HG03097 (cell line): ENCODE data around the gene PDE11A.

Experiments
- ATAC-seq: cut with Tn5 transposase; IDR thresholded peaks from one replicate; pipeline ENCODE4 v1.9.1; 2021; ENCODE audit not compliant: unreplicated experiment, low FRiP score

Gene PDE11A

GRCh38 chr2:177587371-177587770, 485.2 kb downstream of the PDE11A start:
- no peak for ATAC-seq

GRCh38 chr2:177586154-177586553, 486.4 kb downstream of the PDE11A start:
- ATAC-seq, result no peak

GRCh38 chr2:177585234-177585863, 487.2 kb downstream of the PDE11A start:
- ATAC-seq, result no peak

- ATAC-seq, result no peak
Observed at GRCh38 chr2:177584030-177584692, 488.4 kb downstream of the PDE11A start.

GRCh38 chr2:177582000-177582399, 490.6 kb downstream of the PDE11A start:
- ATAC-seq, result no peak

- no peak for ATAC-seq
Observed at GRCh38 chr2:177579486-177580036, 493.0 kb downstream of the PDE11A start.

- no peak for ATAC-seq
Observed at GRCh38 chr2:177578454-177578853, 494.1 kb downstream of the PDE11A start.

GRCh38 chr2:177577075-177577474, 495.5 kb downstream of the PDE11A start:
- no peak for ATAC-seq

- ATAC-seq, result no peak
Observed at GRCh38 chr2:177575358-177575757, 497.2 kb downstream of the PDE11A start.

- ATAC-seq, result no peak
Observed at GRCh38 chr2:177574356-177574755, 498.2 kb downstream of the PDE11A start.
